D721Med (cell line): ENCODE measurements around the gene TEPSIN.

Experiments used
- DNase-seq: peaks from one replicate; pipeline ENCODE4 v3.0.0; 2011; ENCODE audit warnings: low spot score; ENCODE audit not compliant: insufficient read length
- FAIRE-seq: peaks from 2 replicates; lab custom pipeline; 2011; peaks lifted over from hg19 to GRCh38; lab: Jason Lieb, UNC
- CTCF ChIP-seq: IDR thresholded peaks from 2 replicates; pipeline ENCODE4 v1.5.1; 2012; ENCODE audit warnings: mild to moderate bottlenecking, control low read depth; ENCODE audit not compliant: insufficient read depth; ENCODE audit errors: missing control alignments

The TEPSIN gene

GRCh38 chr17:81208651-81209050, 30.2 kb downstream of the TEPSIN start:
- no peak for FAIRE-seq

GRCh38 chr17:81207610-81208581, 31.0 kb downstream of the TEPSIN start:
- FAIRE-seq, result no peak
- TF ChIP-seq CTCF, result no peak
- DNase-seq, result no peak

More at GRCh38 chr17:81208651-81209050, 30.2 kb downstream of the TEPSIN start:
- DNase-seq, result no peak
- no peak for TF ChIP-seq CTCF

- no peak for DNase-seq
- FAIRE-seq, result no peak
These were observed 32.2 kb downstream of the TEPSIN start for GRCh38 chr17:81206657-81207056.

GRCh38 chr17:81206166-81206565, 32.7 kb downstream of the TEPSIN start:
- FAIRE-seq, result no peak
- TF ChIP-seq CTCF, result no peak

More at GRCh38 chr17:81206657-81207056, 32.2 kb downstream of the TEPSIN start:
- TF ChIP-seq CTCF, result no peak

GRCh38 chr17:81204578-81204977, 34.3 kb downstream of the TEPSIN start:
- DNase-seq (no peak), FAIRE-seq (no peak)
- no peak for TF ChIP-seq CTCF

More at GRCh38 chr17:81206166-81206565, 32.7 kb downstream of the TEPSIN start:
- DNase-seq, result no peak

- no peak for FAIRE-seq
- DNase-seq, result no peak
- TF ChIP-seq CTCF, result no peak
These were observed 35.7 kb downstream of the TEPSIN start for GRCh38 chr17:81203136-81203535.

- no peak for TF ChIP-seq CTCF
- DNase-seq (no peak), FAIRE-seq (no peak)
These were observed 36.5 kb downstream of the TEPSIN start for GRCh38 chr17:81202318-81202717.
